Stimulated activated CD4-positive, alpha-beta T cell treated with anti-CD3 and anti-CD28 coated beads, Interleukin-4, amount 100 ng/mL, for 4 hours (primary cell): Measurements from ENCODE around the gene PADI2.

Experiments
- DNase-seq, 2 experiments: peaks; one replicate each; pipeline ENCODE4 v3.0.0-alpha.2; 2020

PADI2 gene

DNA sequence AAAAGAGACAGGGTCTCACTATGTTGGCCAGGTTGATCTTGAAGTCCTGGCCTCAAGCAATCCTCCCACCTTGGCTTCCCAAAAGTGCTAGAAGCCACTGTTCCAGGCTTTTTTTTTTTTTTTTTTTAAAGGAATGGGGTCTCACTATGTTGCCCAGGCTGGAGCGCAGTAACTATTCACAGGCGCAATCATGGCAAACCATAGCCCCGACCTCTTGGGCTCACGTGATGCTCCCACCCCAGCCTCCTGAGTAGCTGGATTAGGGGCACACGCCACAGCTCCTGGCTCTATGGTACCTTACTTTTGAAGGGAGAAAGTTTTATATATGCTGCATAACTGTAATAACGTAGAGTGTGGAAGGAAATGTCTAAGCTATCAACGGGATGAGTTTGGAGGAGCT, 101.8 kb downstream of the PADI2 start:
- no peak for DNase-seq
